Breast epithelium (tissue), 3 donors: Measurements from ENCODE around the gene RPS6KB2.

Source experiments
- POLR2AphosphoS5 ChIP-seq, 3 donors: sonication (generic); formaldehyde crosslinking; IDR thresholded peaks; one replicate each; pipeline ENCODE4 v1.6.1; 2017; ENCODE audit warnings: antibody characterized with exemption in 3 of 3
- TF ChIP-seq, protein P1 (sequence below), 3 donors: fragments of 450-650 bp; IDR thresholded peaks; one replicate each; pipeline ENCODE4 v1.5.1; 2016 to 2017; ENCODE audit warnings: antibody characterized with exemption in 3 of 3, mild to moderate bottlenecking in 3 of 3, moderate library complexity in 3 of 3

DNA sequence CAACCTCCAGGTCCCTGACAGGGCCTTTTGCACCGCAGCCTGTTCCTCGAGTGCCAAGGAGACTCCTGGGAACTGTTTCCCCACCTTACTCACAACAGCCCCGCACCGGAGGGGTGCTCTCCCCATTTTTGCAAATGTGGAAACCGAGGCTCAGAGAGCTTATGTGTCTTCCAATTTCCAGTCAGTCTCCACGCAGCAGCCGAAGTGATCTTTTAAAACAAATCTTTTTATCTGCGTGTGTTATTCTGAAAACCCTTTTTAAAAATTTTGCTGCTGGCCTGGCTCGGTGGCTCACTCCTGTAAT lies 41.2 kb downstream of the RPS6KB2 start:
- no peak for TF ChIP-seq POLR2AphosphoS5 (IDR thresholded peaks at IDR 0.05)
- TF ChIP-seq, protein P1, sequence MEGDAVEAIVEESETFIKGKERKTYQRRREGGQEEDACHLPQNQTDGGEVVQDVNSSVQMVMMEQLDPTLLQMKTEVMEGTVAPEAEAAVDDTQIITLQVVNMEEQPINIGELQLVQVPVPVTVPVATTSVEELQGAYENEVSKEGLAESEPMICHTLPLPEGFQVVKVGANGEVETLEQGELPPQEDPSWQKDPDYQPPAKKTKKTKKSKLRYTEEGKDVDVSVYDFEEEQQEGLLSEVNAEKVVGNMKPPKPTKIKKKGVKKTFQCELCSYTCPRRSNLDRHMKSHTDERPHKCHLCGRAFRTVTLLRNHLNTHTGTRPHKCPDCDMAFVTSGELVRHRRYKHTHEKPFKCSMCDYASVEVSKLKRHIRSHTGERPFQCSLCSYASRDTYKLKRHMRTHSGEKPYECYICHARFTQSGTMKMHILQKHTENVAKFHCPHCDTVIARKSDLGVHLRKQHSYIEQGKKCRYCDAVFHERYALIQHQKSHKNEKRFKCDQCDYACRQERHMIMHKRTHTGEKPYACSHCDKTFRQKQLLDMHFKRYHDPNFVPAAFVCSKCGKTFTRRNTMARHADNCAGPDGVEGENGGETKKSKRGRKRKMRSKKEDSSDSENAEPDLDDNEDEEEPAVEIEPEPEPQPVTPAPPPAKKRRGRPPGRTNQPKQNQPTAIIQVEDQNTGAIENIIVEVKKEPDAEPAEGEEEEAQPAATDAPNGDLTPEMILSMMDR (IDR thresholded peaks at IDR 0.05): peak in 1 of 3 donors; percentile 7
